T-helper 2 cell treated with Interferon-gamma antibody and Interleukin-4, amounts not matched to agents 5 μg/mL and 100 μg/mL, for 36 hours (primary cell): ENCODE results near the gene GLS2.
"Not testable (repeated sequence)": the region's sequence is repeated elsewhere in the genome, so short reads cannot be mapped to it uniquely, and the experiment has no call there.

Source experiments
- DNase-seq: peaks from one replicate; pipeline ENCODE4 v3.0.0; 2021; ENCODE audit warnings: low spot score
- H3K27ac Mint-ChIP-seq: one replicate; pipeline ENCODE4 v1.8.0; 2021; ENCODE audit warnings: mild to moderate bottlenecking, mixed read lengths
- H3K27me3 Mint-ChIP-seq: one replicate; pipeline ENCODE4 v1.8.0; 2021; ENCODE audit warnings: low read depth, mixed read lengths
- H3K36me3 Mint-ChIP-seq: one replicate; pipeline ENCODE4 v1.8.0; 2021; ENCODE audit warnings: low read depth, mixed read lengths
- H3K4me1 Mint-ChIP-seq: one replicate; pipeline ENCODE4 v1.8.0; 2021; ENCODE audit warnings: low read depth, mixed read lengths
- H3K4me3 Mint-ChIP-seq: one replicate; pipeline ENCODE4 v1.8.0; 2022; ENCODE audit warnings: mild to moderate bottlenecking, moderate library complexity, mixed read lengths
- H3K9me3 Mint-ChIP-seq: one replicate; pipeline ENCODE4 v1.8.0; 2021; ENCODE audit warnings: mixed read lengths

The GLS2 gene

GRCh38 chr12:56488041-56488955 lies at the start of gene GLS2:
Gene GLS2 (minus strand): TSS chr12:56488161. CDS start chr12:56488118, 43 bp downstream.
- Mint-ChIP-seq H3K27ac (no peak within 1 kb of the TSS), H3K4me1 (peaks cover 15% of the 10 kb centered on the region), H3K9me3 (peaks cover 4% of the 10 kb centered on the region), H3K4me3 (peak within 1 kb of the TSS; percentile 73), H3K27me3 (peaks cover 47% of the 10 kb centered on the region), H3K36me3 (peaks cover 4% of the 10 kb centered on the region)
- peak; percentile 61 for DNase-seq

GRCh38 chr12:56537546-56537945 lies 49.6 kb upstream of the GLS2 start:
- no peak for DNase-seq
- H3K4me3 Mint-ChIP-seq, result no peak overlapping the region
- H3K27ac Mint-ChIP-seq, result no peak overlapping the region

GRCh38 chr12:56530390-56531055 lies 42.6 kb upstream of the GLS2 start:
- H3K36me3 Mint-ChIP-seq, result no peaks in the 10 kb centered on the region
- H3K27ac Mint-ChIP-seq, result no peak overlapping the region
- no peak for DNase-seq
- H3K4me3 Mint-ChIP-seq, result no peak overlapping the region
- H3K27me3 Mint-ChIP-seq, result no peaks in the 10 kb centered on the region
- no peaks in the 10 kb centered on the region for H3K9me3 Mint-ChIP-seq
- no peaks in the 10 kb centered on the region for H3K4me1 Mint-ChIP-seq

More at GRCh38 chr12:56537546-56537945, 49.6 kb upstream of the GLS2 start:
- Mint-ChIP-seq H3K36me3 (no peaks in the 10 kb centered on the region), H3K4me1 (no peaks in the 10 kb centered on the region), H3K27me3 (no peaks in the 10 kb centered on the region), H3K9me3 (no peaks in the 10 kb centered on the region)

GRCh38 chr12:56529656-56530055 lies 41.7 kb upstream of the GLS2 start:
- Mint-ChIP-seq H3K9me3 (no peaks in the 10 kb centered on the region), H3K4me1 (no peaks in the 10 kb centered on the region), H3K27me3 (no peaks in the 10 kb centered on the region), H3K27ac (no peak overlapping the region), H3K4me3 (no peak overlapping the region), H3K36me3 (no peaks in the 10 kb centered on the region)
- DNase-seq, result no peak

GRCh38 chr12:56528846-56529245 lies 40.9 kb upstream of the GLS2 start:
- H3K27ac Mint-ChIP-seq, result no peak overlapping the region
- no peaks in the 10 kb centered on the region for H3K27me3 Mint-ChIP-seq
- no peak for DNase-seq
- H3K4me1 Mint-ChIP-seq, result peaks cover 2% of the 10 kb centered on the region
- H3K4me3 Mint-ChIP-seq, result no peak overlapping the region
- no peaks in the 10 kb centered on the region for H3K36me3 Mint-ChIP-seq
- no peaks in the 10 kb centered on the region for H3K9me3 Mint-ChIP-seq

GRCh38 chr12:56522411-56523193 lies 34.6 kb upstream of the GLS2 start:
- Mint-ChIP-seq H3K36me3 (no peaks in the 10 kb centered on the region), H3K9me3 (no peaks in the 10 kb centered on the region), H3K27me3 (no peaks in the 10 kb centered on the region), H3K4me3 (peak overlapping the region; percentile 94), H3K27ac (peak overlapping the region; percentile 33), H3K4me1 (peaks cover 31% of the 10 kb centered on the region)
- no peak for DNase-seq

GRCh38 chr12:56521590-56522371 lies 33.8 kb upstream of the GLS2 start, which contains the start of gene RBMS2:
Gene RBMS2 (plus strand): TSS chr12:56521820. CDS start chr12:56522024, 204 bp downstream.
- peak; percentile 17 for DNase-seq
- H3K9me3 Mint-ChIP-seq, result no peaks in the 10 kb centered on the region
- H3K36me3 Mint-ChIP-seq, result no peaks in the 10 kb centered on the region
- peak within 1 kb of the TSS; percentile 94 for H3K4me3 Mint-ChIP-seq
- H3K27ac Mint-ChIP-seq, result peak within 1 kb of the TSS; percentile 89
- H3K4me1 Mint-ChIP-seq, result peaks cover 31% of the 10 kb centered on the region
- H3K27me3 Mint-ChIP-seq, result no peaks in the 10 kb centered on the region

GRCh38 chr12:56521209-56521589 lies 33.2 kb upstream of the GLS2 start:
- Mint-ChIP-seq H3K27me3 (no peaks in the 10 kb centered on the region), H3K27ac (no peak overlapping the region), H3K4me1 (peaks cover 31% of the 10 kb centered on the region), H3K36me3 (no peaks in the 10 kb centered on the region), H3K4me3 (peak overlapping the region; percentile 94), H3K9me3 (no peaks in the 10 kb centered on the region)
- DNase-seq, result no peak

- Mint-ChIP-seq H3K36me3 (no peaks in the 10 kb centered on the region), H3K27ac (no peak overlapping the region), H3K9me3 (no peaks in the 10 kb centered on the region), H3K4me1 (peaks cover 31% of the 10 kb centered on the region), H3K4me3 (peak overlapping the region; percentile 94), H3K27me3 (no peaks in the 10 kb centered on the region)
- DNase-seq, result no peak
These were observed 32.5 kb upstream of the GLS2 start for GRCh38 chr12:56520506-56520905.

GRCh38 chr12:56520048-56520447 lies 32.1 kb upstream of the GLS2 start:
- DNase-seq, result no peak
- Mint-ChIP-seq H3K4me1 (peaks cover 31% of the 10 kb centered on the region), H3K4me3 (no peak overlapping the region), H3K27ac (no peak overlapping the region), H3K27me3 (no peaks in the 10 kb centered on the region), H3K36me3 (no peaks in the 10 kb centered on the region), H3K9me3 (no peaks in the 10 kb centered on the region)

GRCh38 chr12:56518570-56518969 lies 30.6 kb upstream of the GLS2 start:
- Mint-ChIP-seq H3K27me3 (peaks cover 3% of the 10 kb centered on the region), H3K27ac (no peak overlapping the region), H3K36me3 (no peaks in the 10 kb centered on the region), H3K4me1 (peaks cover 32% of the 10 kb centered on the region), H3K4me3 (no peak overlapping the region), H3K9me3 (no peaks in the 10 kb centered on the region)
- no peak for DNase-seq

GRCh38 chr12:56517854-56518253 lies 29.9 kb upstream of the GLS2 start:
- Mint-ChIP-seq H3K36me3 (no peaks in the 10 kb centered on the region), H3K4me3 (no peak overlapping the region), H3K27me3 (peaks cover 4% of the 10 kb centered on the region), H3K27ac (no peak overlapping the region), H3K4me1 (peaks cover 31% of the 10 kb centered on the region), H3K9me3 (no peaks in the 10 kb centered on the region)
- no peak for DNase-seq

GRCh38 chr12:56514014-56514318 lies 26.0 kb upstream of the GLS2 start:
- DNase-seq, H3K9me3 Mint-ChIP-seq, H3K27ac Mint-ChIP-seq, H3K36me3 Mint-ChIP-seq, H3K4me1 Mint-ChIP-seq, H3K4me3 Mint-ChIP-seq: not testable (repeated sequence)
- H3K27me3 Mint-ChIP-seq, result peaks cover 14% of the 10 kb centered on the region
